Activated CD4-positive, alpha-beta T cell treated with anti-CD3 and anti-CD28 coated beads, Interleukin-2, amount 50 U/mL, for 48 hours (primary cell): ENCODE measurements around the gene ARHGEF40.

ENCODE experiments used
- DNase-seq, 2 experiments: peaks; one replicate each; pipeline ENCODE4 v3.0.0-alpha.2; 2020

ARHGEF40 gene

GRCh38 chr14:21136024-21136423 lies 65.9 kb downstream of the ARHGEF40 start:
- no peak for DNase-seq
